ENCODE results near the gene SNAPC2.

Gene SNAPC2

DNA sequence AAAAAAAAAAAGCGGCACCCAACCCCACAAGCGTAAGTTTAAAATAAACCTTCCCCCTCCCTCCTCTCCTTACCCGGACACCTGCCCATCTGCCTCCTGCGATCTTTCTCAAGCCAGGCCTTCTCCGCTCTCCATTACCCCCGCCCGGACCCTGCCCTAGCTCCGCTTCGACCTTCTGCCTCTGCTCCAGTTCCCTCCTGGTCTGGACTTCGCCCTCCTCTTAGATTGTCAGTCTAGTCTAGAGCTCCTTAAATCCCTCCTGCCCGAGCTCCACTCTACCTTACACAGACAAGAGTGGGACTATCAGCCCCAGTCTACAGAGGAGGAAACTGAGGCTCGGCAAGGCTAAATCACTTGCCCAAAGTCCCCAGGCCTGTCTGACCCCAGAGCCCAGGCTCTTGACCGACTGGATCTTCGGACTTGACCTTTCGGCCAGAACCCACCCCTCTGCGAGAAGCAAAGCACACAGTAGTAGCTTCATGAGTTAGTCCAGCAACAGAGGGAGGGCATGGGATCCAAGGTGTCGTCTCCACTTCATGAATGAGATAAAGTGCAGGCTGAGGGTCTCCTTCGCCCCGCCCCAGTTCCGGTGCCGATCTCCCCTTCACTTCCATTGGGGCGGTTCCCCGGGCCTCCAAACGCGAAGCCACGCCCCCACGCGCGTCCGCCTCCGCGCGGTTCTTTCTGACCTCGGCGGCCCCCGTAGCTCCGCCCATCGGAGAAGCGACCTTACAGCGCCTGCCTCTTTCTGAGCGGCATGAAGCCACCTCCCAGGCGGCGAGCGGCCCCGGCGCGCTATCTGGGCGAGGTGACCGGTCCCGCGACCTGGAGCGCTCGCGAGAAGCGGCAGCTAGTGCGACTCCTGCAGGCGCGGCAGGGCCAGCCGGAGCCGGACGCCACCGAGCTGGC, at the start of gene SNAPC2:
SNAPC2 (plus strand) TSS at position 729 of the 909 bp plus-strand sequence; CDS start at position 758, 29 bp downstream.
- Histone ChIP-seq H3K4me1 (ENCODE audit: control insufficient read depth, insufficient read depth, low read length, unreplicated experiment) (peaks cover 14% of the 10 kb centered on the region), H3K4me3 (ENCODE audit: low read depth, low read length) (peak within 1 kb of the TSS; percentile 95), H2AFZ (ENCODE audit: low read length, unreplicated experiment) (peak within 1 kb of the TSS; percentile 38), H3K27ac (ENCODE audit: low read depth, low read length) (peak within 1 kb of the TSS; percentile 85), H3K27me3 (ENCODE audit: insufficient read depth, low read length) (no peaks in the 10 kb centered on the region), H3K36me3 (ENCODE audit: insufficient read depth, low read length) (no peaks in the 10 kb centered on the region), H3K79me2 (ENCODE audit: control insufficient read depth, insufficient read depth, low read length, unreplicated experiment) (peaks cover 9% of the 10 kb centered on the region)

DNA sequence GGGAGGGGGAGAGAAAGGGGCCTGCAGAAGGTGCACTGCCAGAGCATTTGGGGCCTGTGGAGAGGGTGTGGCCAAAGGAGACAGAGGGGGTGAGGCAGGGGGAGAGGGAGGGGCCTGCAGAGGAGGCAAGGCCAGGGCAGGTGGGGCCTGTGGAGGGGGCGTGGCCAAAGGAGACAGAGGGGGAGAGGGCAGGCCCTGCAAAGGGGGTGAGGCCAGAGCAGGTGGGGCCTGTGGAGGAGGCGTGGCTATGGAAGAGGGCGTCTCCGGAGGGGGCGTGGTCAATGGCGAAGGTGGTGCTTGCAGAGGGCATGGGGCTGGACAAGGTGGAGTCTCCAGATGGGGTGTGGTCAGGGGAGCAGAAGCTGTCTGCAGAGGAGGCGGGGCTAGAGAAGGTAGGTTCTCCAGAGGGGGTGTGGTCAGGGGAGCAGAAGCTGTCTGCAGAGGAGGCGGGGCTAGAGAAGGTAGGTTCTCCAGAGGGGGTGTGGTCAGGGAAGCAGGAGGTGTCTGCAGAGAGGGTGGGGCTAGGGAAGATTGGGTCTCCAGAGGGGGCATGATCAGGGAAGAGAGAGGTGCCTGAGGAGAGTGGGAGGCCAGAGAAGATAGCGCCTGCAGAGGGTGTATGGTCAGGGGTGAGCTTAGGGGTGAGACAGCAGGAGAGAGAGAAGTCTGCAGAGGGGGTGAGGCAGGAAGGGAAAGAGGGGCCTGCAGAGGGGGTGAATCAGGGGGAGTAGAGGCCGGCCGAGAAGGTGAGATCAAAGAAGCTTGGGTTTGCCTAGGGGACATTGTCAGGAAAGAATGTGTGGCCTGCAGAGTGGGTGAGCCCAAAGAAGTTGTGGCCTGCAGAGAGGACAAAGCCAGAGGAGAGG, 49.3 kb upstream of the SNAPC2 start:
- no peaks in the 10 kb centered on the region for H3K79me2 ChIP-seq (ENCODE audit: control insufficient read depth, insufficient read depth, low read length, unreplicated experiment)
- no peak overlapping the region for H3K4me3 ChIP-seq (ENCODE audit: low read depth, low read length)
- no peaks in the 10 kb centered on the region for H3K4me1 ChIP-seq (ENCODE audit: control insufficient read depth, insufficient read depth, low read length, unreplicated experiment)
- no peak overlapping the region for H2AFZ ChIP-seq (ENCODE audit: low read length, unreplicated experiment)
- H3K27me3 ChIP-seq (ENCODE audit: insufficient read depth, low read length): peaks cover 23% of the 10 kb centered on the region
- H3K36me3 ChIP-seq (ENCODE audit: insufficient read depth, low read length): no peaks in the 10 kb centered on the region
- H3K27ac ChIP-seq (ENCODE audit: low read depth, low read length): no peak overlapping the region

DNA sequence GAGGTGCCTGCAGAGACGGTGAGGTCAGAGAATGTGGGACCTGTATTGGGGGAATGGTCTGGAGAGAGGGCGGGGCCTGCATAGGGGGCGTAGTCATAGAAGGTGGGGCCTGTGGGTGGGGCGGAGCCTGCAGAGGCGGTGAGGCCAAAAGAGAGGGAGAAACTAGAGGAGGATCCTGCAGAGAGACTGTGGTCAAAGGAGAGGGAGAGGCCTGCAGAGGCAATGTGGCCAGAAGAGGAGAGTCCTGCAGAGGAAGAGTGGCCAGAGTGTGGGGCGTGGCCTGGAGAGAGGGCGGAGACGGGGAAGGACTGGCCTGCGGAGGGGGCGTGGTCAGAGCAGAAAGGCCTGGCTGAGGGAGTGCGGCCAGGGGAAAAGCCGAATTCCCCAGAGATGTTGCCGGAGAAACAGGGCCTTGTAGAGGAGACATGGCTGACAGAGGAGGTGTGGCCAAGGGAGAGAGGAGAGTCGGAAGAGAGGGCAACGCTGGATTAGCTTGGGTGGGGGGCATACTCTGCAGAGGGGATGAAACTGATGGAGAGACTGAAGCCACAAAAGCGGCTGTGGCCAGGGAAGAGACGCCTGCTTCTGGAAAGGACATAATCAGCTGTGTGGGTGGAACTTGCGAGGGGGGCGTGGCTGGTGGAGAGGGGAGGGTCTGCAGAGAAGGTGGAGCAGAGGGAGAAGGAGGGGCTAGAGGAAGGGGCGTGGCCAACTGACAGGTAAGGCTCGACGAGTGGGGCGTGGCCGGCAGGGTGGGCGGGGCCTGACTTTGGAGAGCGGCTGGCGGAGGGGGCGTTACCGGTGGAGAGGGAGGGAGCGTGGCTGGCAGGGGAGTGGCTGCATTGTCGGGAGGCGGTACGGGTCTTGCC, 48.5 kb upstream of the SNAPC2 start:
- H3K27ac ChIP-seq (ENCODE audit: low read depth, low read length): no peak overlapping the region

DNA sequence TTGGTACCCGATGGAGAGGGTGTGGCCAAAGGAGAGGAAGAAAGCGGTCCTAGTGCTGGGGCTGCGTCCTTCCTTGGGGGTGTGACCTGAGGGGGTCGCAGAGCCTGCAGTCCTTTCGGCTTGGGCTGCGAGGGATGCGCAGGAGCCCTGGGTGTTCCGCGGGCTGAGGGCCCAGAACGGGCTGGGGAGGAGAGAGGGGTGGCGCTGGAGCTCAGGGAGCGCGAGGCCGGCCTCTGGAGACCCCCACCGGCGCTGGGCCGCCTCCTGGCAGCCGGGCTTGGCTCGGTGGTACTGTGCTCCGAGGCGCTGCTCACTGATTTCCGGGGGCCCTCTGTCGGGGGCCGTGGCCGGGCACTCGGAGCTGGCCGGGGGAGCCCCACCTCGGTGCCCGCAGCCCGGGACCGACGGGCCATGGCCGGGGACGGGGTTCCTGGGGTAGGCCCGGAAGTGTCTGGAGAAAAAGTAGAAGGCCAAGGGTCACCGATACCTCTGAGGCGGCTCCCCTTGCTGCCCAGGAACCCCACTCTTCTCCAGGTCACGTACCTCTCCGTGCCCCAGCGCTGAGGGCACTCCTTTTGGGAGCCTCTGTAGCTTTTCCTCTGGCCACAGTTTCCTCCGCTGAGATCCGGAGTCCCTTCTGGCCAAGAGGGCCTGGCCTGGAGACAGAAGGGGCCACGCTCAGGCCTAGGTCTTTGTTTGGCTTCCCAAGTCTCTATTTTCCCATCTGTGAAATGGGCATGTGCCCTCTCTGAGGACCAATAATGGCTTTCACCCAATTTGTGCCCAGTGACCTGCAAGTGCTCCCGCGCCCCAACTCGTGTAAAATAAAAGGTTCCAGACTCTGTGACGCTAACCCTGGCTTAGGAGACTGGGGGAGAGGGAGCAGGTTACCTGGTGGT, 47.6 kb upstream of the SNAPC2 start:
- Histone ChIP-seq H3K27me3 (ENCODE audit: insufficient read depth, low read length) (peaks cover 23% of the 10 kb centered on the region), H3K4me1 (ENCODE audit: control insufficient read depth, insufficient read depth, low read length, unreplicated experiment) (no peaks in the 10 kb centered on the region), H3K27ac (ENCODE audit: low read depth, low read length) (no peak overlapping the region), H3K4me3 (ENCODE audit: low read depth, low read length) (no peak overlapping the region), H3K79me2 (ENCODE audit: control insufficient read depth, insufficient read depth, low read length, unreplicated experiment) (no peaks in the 10 kb centered on the region), H2AFZ (ENCODE audit: low read length, unreplicated experiment) (no peak overlapping the region), H3K36me3 (ENCODE audit: insufficient read depth, low read length) (no peaks in the 10 kb centered on the region)

More for the DNA sequence above, 48.5 kb upstream of the SNAPC2 start:
- no peaks in the 10 kb centered on the region for H3K79me2 ChIP-seq (ENCODE audit: control insufficient read depth, insufficient read depth, low read length, unreplicated experiment)
- no peaks in the 10 kb centered on the region for H3K4me1 ChIP-seq (ENCODE audit: control insufficient read depth, insufficient read depth, low read length, unreplicated experiment)
- peaks cover 23% of the 10 kb centered on the region for H3K27me3 ChIP-seq (ENCODE audit: insufficient read depth, low read length)
- peak overlapping the region; percentile 66 for H3K4me3 ChIP-seq (ENCODE audit: low read depth, low read length)
- H2AFZ ChIP-seq (ENCODE audit: low read length, unreplicated experiment): no peak overlapping the region
- no peaks in the 10 kb centered on the region for H3K36me3 ChIP-seq (ENCODE audit: insufficient read depth, low read length)

GRCh38 chr19:7873304-7874075, 46.6 kb upstream of the SNAPC2 start:
- Histone ChIP-seq H3K27ac (ENCODE audit: low read depth, low read length) (no peak overlapping the region), H2AFZ (ENCODE audit: low read length, unreplicated experiment) (no peak overlapping the region), H3K36me3 (ENCODE audit: insufficient read depth, low read length) (no peaks in the 10 kb centered on the region), H3K27me3 (ENCODE audit: insufficient read depth, low read length) (peaks cover 23% of the 10 kb centered on the region), H3K4me1 (ENCODE audit: control insufficient read depth, insufficient read depth, low read length, unreplicated experiment) (no peaks in the 10 kb centered on the region), H3K79me2 (ENCODE audit: control insufficient read depth, insufficient read depth, low read length, unreplicated experiment) (no peaks in the 10 kb centered on the region), H3K4me3 (ENCODE audit: low read depth, low read length) (no peak overlapping the region)

GRCh38 chr19:7874076-7874896, 45.9 kb upstream of the SNAPC2 start, which contains the start of gene PRR36:
PRR36 (minus strand) TSS chr19:7874390; CDS start chr19:7873689, 701 bp downstream.
- no peaks in the 10 kb centered on the region for H3K4me1 ChIP-seq (ENCODE audit: control insufficient read depth, insufficient read depth, low read length, unreplicated experiment)
- no peak within 1 kb of the TSS for H2AFZ ChIP-seq (ENCODE audit: low read length, unreplicated experiment)
- peaks cover 23% of the 10 kb centered on the region for H3K27me3 ChIP-seq (ENCODE audit: insufficient read depth, low read length)
- no peak within 1 kb of the TSS for H3K27ac ChIP-seq (ENCODE audit: low read depth, low read length)
- no peak within 1 kb of the TSS for H3K4me3 ChIP-seq (ENCODE audit: low read depth, low read length)
- no peaks in the 10 kb centered on the region for H3K79me2 ChIP-seq (ENCODE audit: control insufficient read depth, insufficient read depth, low read length, unreplicated experiment)
- no peaks in the 10 kb centered on the region for H3K36me3 ChIP-seq (ENCODE audit: insufficient read depth, low read length)

GRCh38 chr19:7874897-7875273, 45.3 kb upstream of the SNAPC2 start:
- H2AFZ ChIP-seq (ENCODE audit: low read length, unreplicated experiment): no peak overlapping the region
- no peak overlapping the region for H3K4me3 ChIP-seq (ENCODE audit: low read depth, low read length)
- no peaks in the 10 kb centered on the region for H3K4me1 ChIP-seq (ENCODE audit: control insufficient read depth, insufficient read depth, low read length, unreplicated experiment)
- H3K27ac ChIP-seq (ENCODE audit: low read depth, low read length): no peak overlapping the region
- H3K79me2 ChIP-seq (ENCODE audit: control insufficient read depth, insufficient read depth, low read length, unreplicated experiment): no peaks in the 10 kb centered on the region
- H3K27me3 ChIP-seq (ENCODE audit: insufficient read depth, low read length): peaks cover 23% of the 10 kb centered on the region
- H3K36me3 ChIP-seq (ENCODE audit: insufficient read depth, low read length): no peaks in the 10 kb centered on the region

DNA sequence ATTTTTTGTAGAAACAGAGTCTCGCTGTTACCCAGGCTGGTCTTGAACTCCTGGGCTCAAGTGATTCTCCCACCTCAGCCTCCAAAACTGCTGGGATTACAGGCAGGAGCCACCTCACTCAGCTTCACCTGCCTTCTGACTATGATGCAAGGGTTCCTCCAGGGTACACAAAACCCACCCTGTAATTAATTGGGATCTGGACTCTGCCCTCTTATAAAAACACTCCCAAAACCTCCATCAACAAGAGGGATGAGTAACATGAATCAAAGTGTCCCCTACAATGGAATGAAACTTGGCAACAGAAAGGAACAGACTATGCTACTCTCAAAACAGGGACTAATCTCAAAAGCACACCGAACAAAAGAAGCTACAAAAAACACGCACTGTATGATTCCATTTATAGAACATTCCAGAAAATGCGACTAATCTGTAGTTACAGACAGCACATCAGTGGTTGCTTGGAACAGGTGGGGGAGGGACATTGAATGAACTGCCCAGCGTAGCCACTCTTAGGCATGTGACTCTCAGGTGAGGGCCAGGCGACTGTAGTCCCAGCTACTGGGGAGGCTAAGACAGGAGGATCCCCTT, 42.8 kb upstream of the SNAPC2 start:
- Histone ChIP-seq H2AFZ (ENCODE audit: low read length, unreplicated experiment) (no peak overlapping the region), H3K27ac (ENCODE audit: low read depth, low read length) (no peak overlapping the region), H3K27me3 (ENCODE audit: insufficient read depth, low read length) (peaks cover 23% of the 10 kb centered on the region)

More for the DNA sequence above, 42.8 kb upstream of the SNAPC2 start:
- Histone ChIP-seq H3K4me1 (ENCODE audit: control insufficient read depth, insufficient read depth, low read length, unreplicated experiment) (no peaks in the 10 kb centered on the region), H3K36me3 (ENCODE audit: insufficient read depth, low read length) (no peaks in the 10 kb centered on the region), H3K79me2 (ENCODE audit: control insufficient read depth, insufficient read depth, low read length, unreplicated experiment) (no peaks in the 10 kb centered on the region), H3K4me3 (ENCODE audit: low read depth, low read length) (no peak overlapping the region)

All from ACC112 (cell line).